OCI-LY3 (cell line): ENCODE results near the gene CNTN1.

Experiments
- CTCF ChIP-seq: fragments of 200-600, 300-600 bp; sonication (generic); IDR thresholded peaks from 2 replicates; pipeline ENCODE4 v1.5.1; 2014; ENCODE audit warnings: antibody characterized with exemption, low read length, low read depth
- EZH2phosphoT487 ChIP-seq: fragments of 200-600 bp; shearing (Covaris generic); IDR thresholded peaks from 2 replicates; pipeline ENCODE4 v1.6.1; 2018; ENCODE audit warnings: antibody characterized with exemption, mixed run types, low read depth

- TF ChIP-seq CTCF = no peak
- no peak for TF ChIP-seq EZH2phosphoT487
These were observed 255.6 kb downstream of the CNTN1 start for GRCh38 chr12:40947797-40948196.
